Vagina (tissue), 2 donors: ENCODE measurements around the gene PAPPA.

ENCODE experiments used
- POLR2A ChIP-seq, 2 donors: fragments of 450-650 bp; IDR thresholded peaks; one replicate each; pipeline ENCODE4 v1.6.1; 2017; ENCODE audit warnings: antibody characterized with exemption in 2 of 2, mild to moderate bottlenecking in 2 of 2, moderate library complexity in 2 of 2
- TF ChIP-seq, protein P1 (sequence below), 3 experiments: fragments of 450-650 bp in 2 of 3; fragments of 200-600 bp in 1 of 3; sonication (generic) in 1 of 3; IDR thresholded peaks; one replicate each; pipeline ENCODE4 v1.5.1; 2017 to 2019; ENCODE audit warnings: antibody characterized with exemption in 3 of 3, mild to moderate bottlenecking in 2 of 3, moderate library complexity in 2 of 3

DNA sequence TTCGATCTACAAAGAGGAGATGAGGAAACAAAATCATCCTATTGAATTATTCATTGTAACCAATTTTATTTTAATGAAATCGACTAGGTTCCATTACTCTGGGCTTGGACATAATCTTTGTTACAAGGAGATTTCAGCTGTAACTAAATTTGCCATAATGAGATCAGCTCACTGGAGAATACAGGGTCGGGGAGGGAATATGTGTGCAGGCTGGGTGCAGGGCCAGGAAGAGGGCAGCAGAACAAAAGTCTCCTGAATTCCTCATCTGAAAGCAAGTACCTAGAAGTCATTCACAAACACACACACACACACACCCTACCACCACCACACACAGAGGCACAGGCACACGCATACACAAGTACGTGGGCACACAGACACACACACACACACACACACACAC is 151.2 kb downstream of the PAPPA start:
- no peak for TF ChIP-seq POLR2A (IDR thresholded peaks at IDR 0.05)
- TF ChIP-seq, protein P1, sequence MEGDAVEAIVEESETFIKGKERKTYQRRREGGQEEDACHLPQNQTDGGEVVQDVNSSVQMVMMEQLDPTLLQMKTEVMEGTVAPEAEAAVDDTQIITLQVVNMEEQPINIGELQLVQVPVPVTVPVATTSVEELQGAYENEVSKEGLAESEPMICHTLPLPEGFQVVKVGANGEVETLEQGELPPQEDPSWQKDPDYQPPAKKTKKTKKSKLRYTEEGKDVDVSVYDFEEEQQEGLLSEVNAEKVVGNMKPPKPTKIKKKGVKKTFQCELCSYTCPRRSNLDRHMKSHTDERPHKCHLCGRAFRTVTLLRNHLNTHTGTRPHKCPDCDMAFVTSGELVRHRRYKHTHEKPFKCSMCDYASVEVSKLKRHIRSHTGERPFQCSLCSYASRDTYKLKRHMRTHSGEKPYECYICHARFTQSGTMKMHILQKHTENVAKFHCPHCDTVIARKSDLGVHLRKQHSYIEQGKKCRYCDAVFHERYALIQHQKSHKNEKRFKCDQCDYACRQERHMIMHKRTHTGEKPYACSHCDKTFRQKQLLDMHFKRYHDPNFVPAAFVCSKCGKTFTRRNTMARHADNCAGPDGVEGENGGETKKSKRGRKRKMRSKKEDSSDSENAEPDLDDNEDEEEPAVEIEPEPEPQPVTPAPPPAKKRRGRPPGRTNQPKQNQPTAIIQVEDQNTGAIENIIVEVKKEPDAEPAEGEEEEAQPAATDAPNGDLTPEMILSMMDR (IDR thresholded peaks at IDR 0.05), result no peak
